Measurements from ENCODE around the gene RPS6KA2. TPM values are rescaled to one million over a fixed set of nuclear protein-coding genes. Genes with fewer than 3 reads are reported as not detected.
"Not testable (repeated sequence)": the region's sequence is repeated elsewhere in the genome, so short reads cannot be mapped to it uniquely, and the experiment has no call there.

Gene RPS6KA2
- total RNA-seq, 3 donors from 2014 or later, result 8.6 to 21.3 (median 18.7) TPM

DNA sequence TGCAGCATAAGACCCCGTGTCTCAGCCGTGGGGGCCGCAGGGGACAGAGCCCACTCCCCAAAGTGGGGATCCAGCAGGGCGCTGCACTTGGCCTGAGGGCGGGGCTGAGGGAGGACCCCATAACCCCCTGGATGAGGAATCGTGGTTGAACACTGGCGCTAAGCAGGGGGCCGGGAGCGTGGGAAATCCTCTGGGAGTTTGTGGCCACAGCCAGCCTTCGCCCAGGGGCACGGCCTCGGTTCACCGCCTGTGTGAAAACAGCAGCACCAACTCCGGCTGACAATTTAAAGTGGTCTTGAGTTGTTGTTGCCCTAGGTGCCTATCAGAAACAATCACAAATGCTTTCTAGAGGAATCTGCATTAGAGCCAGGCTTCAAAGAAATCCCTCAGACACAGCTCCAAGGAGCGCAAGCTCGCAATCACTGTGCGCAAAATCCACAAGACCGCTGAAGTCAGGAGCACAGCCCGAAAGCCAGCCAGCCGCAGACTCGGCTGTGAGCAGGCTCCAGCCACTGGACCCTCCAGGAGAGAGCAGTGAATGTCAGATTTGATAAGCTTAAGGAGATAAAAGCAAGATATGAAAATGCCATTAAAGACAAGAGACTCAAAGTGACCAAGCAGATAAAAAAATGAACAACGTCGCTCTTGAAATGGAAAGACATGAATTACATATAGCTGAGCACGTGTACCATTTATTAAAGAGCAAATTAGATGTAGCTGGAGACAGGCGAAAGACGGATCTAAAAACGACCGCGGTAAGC is 10.9 kb upstream of the RPS6KA2 start:
- ATAC-seq (no peak), DNase-seq (no peak)
- H3K9me3 ChIP-seq, result no peaks in the 10 kb centered on the region
- no peaks in the 10 kb centered on the region for H3K4me1 ChIP-seq (ENCODE audit: low read depth)
- intact Hi-C loops (cut with DNase I, micrococcal nuclease), result no loop called here
- TF ChIP-seq, protein P1, sequence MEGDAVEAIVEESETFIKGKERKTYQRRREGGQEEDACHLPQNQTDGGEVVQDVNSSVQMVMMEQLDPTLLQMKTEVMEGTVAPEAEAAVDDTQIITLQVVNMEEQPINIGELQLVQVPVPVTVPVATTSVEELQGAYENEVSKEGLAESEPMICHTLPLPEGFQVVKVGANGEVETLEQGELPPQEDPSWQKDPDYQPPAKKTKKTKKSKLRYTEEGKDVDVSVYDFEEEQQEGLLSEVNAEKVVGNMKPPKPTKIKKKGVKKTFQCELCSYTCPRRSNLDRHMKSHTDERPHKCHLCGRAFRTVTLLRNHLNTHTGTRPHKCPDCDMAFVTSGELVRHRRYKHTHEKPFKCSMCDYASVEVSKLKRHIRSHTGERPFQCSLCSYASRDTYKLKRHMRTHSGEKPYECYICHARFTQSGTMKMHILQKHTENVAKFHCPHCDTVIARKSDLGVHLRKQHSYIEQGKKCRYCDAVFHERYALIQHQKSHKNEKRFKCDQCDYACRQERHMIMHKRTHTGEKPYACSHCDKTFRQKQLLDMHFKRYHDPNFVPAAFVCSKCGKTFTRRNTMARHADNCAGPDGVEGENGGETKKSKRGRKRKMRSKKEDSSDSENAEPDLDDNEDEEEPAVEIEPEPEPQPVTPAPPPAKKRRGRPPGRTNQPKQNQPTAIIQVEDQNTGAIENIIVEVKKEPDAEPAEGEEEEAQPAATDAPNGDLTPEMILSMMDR (IDR thresholded peaks at IDR 0.05), result no peak
- H3K4me3 ChIP-seq, result no peak overlapping the region
- H3K36me3 ChIP-seq (ENCODE audit: low read depth), result no peaks in the 10 kb centered on the region

DNA sequence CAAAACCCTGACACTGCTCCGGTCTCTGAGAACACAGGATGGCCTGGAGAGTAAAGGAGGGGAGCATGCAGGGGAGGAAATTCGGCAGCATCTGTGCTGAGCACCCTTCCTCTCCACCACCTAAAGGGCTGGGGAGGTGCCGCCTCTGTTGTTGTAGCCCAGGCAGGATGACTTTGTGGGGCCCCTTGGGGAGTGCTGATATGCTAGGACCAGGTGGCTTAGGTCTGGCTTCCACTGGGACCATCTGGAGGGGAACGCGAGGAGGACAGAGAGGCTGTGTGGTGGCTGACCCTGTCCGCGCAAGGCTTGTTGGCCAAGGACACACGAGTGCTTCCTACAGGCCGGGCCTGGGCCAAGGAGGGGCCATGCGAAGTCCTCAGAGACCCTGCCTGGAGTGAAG is 9.9 kb upstream of the RPS6KA2 start:
- TF ChIP-seq, protein P1 (IDR thresholded peaks at IDR 0.05), result no peak
- intact Hi-C loops (cut with DNase I, micrococcal nuclease), result no loop called here
- H3K4me1 ChIP-seq (ENCODE audit: low read depth), result no peaks in the 10 kb centered on the region
- no peak overlapping the region for H3K4me3 ChIP-seq
- ATAC-seq, result no peak
- DNase-seq, result no peak
- no peaks in the 10 kb centered on the region for H3K9me3 ChIP-seq
- H3K36me3 ChIP-seq (ENCODE audit: low read depth), result no peaks in the 10 kb centered on the region

DNA sequence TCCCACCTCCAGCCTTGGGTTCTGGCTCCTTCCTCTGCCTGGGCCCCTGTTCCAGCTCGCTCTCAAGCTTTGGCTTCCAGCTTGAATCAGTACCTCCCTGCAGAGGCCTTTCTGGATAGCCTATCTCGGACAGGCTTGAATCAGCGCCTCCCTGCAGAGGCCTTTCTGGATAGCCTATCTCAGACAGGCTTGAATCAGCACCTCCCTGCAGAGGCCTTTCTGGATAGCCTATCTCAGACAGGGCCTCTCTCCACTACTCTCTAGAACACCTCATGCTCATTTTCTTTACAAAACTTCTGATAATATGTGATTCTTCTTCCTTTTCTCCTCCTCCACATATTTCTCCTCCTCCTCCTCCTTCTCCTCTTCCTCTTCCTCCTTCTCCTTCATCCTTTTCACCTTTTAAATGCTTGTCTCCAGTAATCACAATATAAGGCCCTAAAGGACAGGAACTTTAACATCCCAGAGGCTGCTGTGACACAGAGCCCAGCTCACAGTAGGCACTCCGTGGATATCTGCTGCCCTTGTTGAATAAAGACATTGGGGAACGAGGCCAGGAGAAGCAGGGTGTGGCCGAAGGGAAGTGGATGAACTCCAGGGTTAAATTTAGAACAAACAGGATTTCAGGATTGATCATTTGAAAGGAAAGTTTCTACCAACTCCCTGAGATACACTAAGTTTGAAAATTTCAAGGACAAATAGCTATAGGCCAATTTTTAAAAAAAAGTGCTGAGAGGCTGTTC is 9.3 kb upstream of the RPS6KA2 start:
- ATAC-seq (no peak), DNase-seq (no peak)
- Histone ChIP-seq H3K9me3 (no peaks in the 10 kb centered on the region), H3K36me3 (ENCODE audit: low read depth) (no peaks in the 10 kb centered on the region), H3K4me1 (ENCODE audit: low read depth) (no peaks in the 10 kb centered on the region), H3K4me3 (no peak overlapping the region)
- intact Hi-C loops (cut with DNase I, micrococcal nuclease), result no loop called here
- TF ChIP-seq, protein P1 (IDR thresholded peaks at IDR 0.05), result no peak

DNA sequence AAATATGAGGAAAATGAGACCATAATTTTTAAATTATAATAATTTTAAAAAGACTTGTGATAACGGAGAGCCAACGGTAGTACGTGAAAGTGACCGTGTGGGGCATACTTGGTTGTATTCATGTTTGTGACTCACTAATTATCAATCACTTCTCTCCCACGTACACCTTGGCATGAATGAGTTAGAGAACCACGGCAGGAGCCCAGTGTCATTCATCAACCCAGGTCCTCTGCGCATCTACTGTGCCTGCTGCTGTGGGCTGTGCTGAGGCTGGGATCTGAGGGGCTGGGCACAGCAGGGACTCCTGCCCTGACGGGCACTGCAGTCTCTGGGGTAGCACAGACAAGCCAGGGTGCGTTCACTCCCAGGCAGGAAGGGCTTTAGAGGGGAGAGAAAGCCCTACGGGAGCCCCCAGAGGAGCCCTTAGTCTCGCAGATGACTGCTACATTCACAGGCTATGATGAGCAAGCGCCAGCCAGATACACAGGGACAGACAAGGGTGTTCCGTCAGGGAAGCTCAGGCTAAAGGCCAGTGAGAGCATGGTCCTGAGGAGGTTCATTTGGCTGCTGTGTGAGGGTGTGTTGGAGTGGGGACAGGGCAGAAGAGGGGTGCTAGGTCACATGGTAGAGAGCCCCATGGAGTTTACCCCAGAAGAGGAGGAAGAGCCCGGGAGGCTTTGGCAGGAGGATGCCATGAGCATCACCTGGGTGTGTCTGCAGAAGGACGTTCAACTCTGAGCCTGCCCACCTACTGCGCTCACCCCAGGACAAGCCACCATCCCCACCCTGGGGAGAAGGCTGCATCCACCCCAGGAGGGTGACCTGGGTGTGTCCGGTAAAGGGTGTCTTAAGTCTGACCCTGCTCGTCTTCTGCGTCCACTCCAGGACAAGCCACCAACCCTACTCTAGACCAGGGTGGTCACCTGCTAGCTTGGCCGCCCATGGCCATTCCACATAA is 8.2 kb upstream of the RPS6KA2 start:
- TF ChIP-seq, protein P1 (IDR thresholded peaks at IDR 0.05), result no peak
- DNase-seq, result no peak
- intact Hi-C loops (cut with DNase I, micrococcal nuclease), result no loop called here
- Histone ChIP-seq H3K36me3 (ENCODE audit: low read depth) (no peaks in the 10 kb centered on the region), H3K9me3 (no peaks in the 10 kb centered on the region), H3K4me3 (no peak overlapping the region), H3K4me1 (ENCODE audit: low read depth) (no peaks in the 10 kb centered on the region)
- no peak for ATAC-seq

DNA sequence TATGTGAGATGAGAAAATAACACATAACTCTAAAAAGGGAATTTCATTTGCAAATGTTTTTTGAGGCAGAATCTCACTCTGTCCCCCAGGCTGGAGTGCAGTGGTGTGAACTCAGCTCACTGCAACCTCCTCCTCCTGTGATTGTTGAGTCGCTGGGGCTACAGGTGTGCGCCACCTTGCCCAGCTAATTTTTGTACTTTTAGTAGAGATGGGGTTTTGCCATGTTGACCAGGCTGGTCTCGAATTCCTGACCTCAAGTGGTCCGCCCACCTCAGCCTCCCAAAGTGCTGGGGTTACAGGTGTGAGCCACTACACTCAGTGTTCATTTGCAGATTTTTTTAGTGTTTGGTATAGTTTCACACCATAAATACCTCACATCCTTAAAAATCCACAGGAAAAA is 7.5 kb upstream of the RPS6KA2 start:
- ATAC-seq; DNase-seq; H3K9me3 ChIP-seq; H3K4me1 ChIP-seq (ENCODE audit: low read depth); H3K4me3 ChIP-seq; intact Hi-C loops (cut with DNase I, micrococcal nuclease); H3K36me3 ChIP-seq (ENCODE audit: low read depth): not testable (repeated sequence)

Data from mucosa of descending colon (tissue), 3 donors.